HepG2 (cell line): ENCODE data around the gene MBOAT7. TPM values are rescaled to one million over a fixed set of nuclear protein-coding genes. Genes with fewer than 3 reads are reported as not detected.

Experiments
- BRCA1 ChIP-seq: sonication (generic); formaldehyde crosslinking; IDR thresholded peaks from 2 replicates; pipeline ENCODE4 v1.4.0; 2020; ENCODE audit warnings: missing genetic modification reagents
- GABPA ChIP-seq, 2 experiments: IDR thresholded peaks; 2 replicates each; pipeline ENCODE4 v1.6.1; 2011 to 2016; ENCODE audit warnings: low read depth in 2 of 2, low read length in 1 of 2, missing biosample characterization in 1 of 2, missing genetic modification characterization in 1 of 2
- HIC2 ChIP-seq: sonication (generic); formaldehyde crosslinking; IDR thresholded peaks from 2 replicates; pipeline ENCODE4 v1.9.0; 2022; ENCODE audit warnings: low read depth, missing genetic modification reagents
- HMGA1 ChIP-seq: sonication (generic); formaldehyde crosslinking; conservative IDR thresholded peaks from 2 replicates; pipeline ENCODE4 v1.4.0; 2020; ENCODE audit warnings: missing genetic modification reagents
- MTF1 ChIP-seq: sonication (generic); formaldehyde crosslinking; IDR thresholded peaks from 2 replicates; pipeline ENCODE4 v1.5.0; 2020; ENCODE audit warnings: missing genetic modification reagents
- NFKBIZ ChIP-seq: IDR thresholded peaks from 2 replicates; pipeline ENCODE4 v1.6.1; 2018; ENCODE audit warnings: missing genetic modification reagents, missing compliant biosample characterization
- NR2F1 ChIP-seq, 2 experiments: fragments of 450-650 bp in 1 of 2; formaldehyde crosslinking in 1 of 2; IDR thresholded peaks; 2 replicates each; pipeline versions ENCODE4 v1.5.0 to v1.6.1; 2016 to 2020; ENCODE audit warnings: mild to moderate bottlenecking in 1 of 2, missing compliant biosample characterization in 1 of 2, missing genetic modification reagents in 1 of 2, moderate library complexity in 1 of 2
- POLR2A ChIP-seq, 2 experiments: IDR thresholded peaks; 2 replicates each; pipeline ENCODE4 v1.6.1; 2011; ENCODE audit warnings: low read depth in 2 of 2, low read length in 2 of 2, mild to moderate bottlenecking in 1 of 2, moderate library complexity in 1 of 2; ENCODE audit not compliant: insufficient read depth in 1 of 2
- REPIN1 ChIP-seq: sonication (generic); formaldehyde crosslinking; IDR thresholded peaks from 2 replicates; pipeline ENCODE4 v1.8.0; 2022; ENCODE audit warnings: missing genetic modification reagents, low read depth, mild to moderate bottlenecking, borderline replicate concordance
- SP2 ChIP-seq: sonication (generic); formaldehyde crosslinking; IDR thresholded peaks from 2 replicates; pipeline ENCODE4 v1.5.1; 2020; ENCODE audit warnings: mild to moderate bottlenecking, missing genetic modification reagents
- TAF15 ChIP-seq: fragments of 200-400 bp; formaldehyde crosslinking; IDR thresholded peaks from one replicate; pipeline ENCODE4 v1.6.1; 2018; ENCODE audit warnings: mild to moderate bottlenecking, low read depth, low read length; ENCODE audit not compliant: poor library complexity, severe bottlenecking
- TFE3 ChIP-seq: IDR thresholded peaks from 2 replicates; pipeline ENCODE4 v1.6.1; 2016
- ZHX2 ChIP-seq, 2 experiments: sonication (generic) in 1 of 2; formaldehyde crosslinking in 1 of 2; IDR thresholded peaks; 2 replicates each; pipeline versions ENCODE4 v1.6.1 to v1.9.0; 2014 to 2022; ENCODE audit warnings: antibody characterized with exemption in 1 of 2, borderline replicate concordance in 1 of 2, inconsistent platforms in 1 of 2, low read depth in 1 of 2, missing genetic modification reagents in 1 of 2
- ZNF749 ChIP-seq: sonication (generic); formaldehyde crosslinking; IDR thresholded peaks from 2 replicates; pipeline ENCODE4 v1.8.0; 2022; ENCODE audit warnings: mild to moderate bottlenecking, missing genetic modification reagents, moderate library complexity, borderline replicate concordance
- ZNF841 ChIP-seq: sonication (generic); formaldehyde crosslinking; IDR thresholded peaks from 2 replicates; pipeline ENCODE4 v1.8.1; 2023; ENCODE audit warnings: missing genetic modification reagents, borderline replicate concordance
- polyA plus RNA-seq, 8 experiments: library from polyadenylated mRNA; depleted of rRNA in 3 of 8; stranded (reverse) in 7 of 8; unstranded in 1 of 8; fragments of >200 nt; fragmentation: Illumina TruSeq in 4 of 8; extraction: Trizol in 4 of 8; gene quantifications; 2 replicates each; pipeline versions ENCODE4 v1.2.1 to v1.2.3, GENCODE V29; 2011 to 2016; ENCODE audit warnings: low read depth in 4 of 8, missing spikeins in 1 of 8, mixed read lengths in 1 of 8; ENCODE audit not compliant: insufficient read depth in 1 of 8
- total RNA-seq, 5 experiments: library from RNA; depleted of rRNA; stranded (reverse); fragments of >200 nt; fragmentation: Illumina TruSeq; extraction: Trizol; gene quantifications; 2 replicates each; pipeline ENCODE4 v1.2.3, GENCODE V29; 2016; ENCODE audit warnings: low read depth in 1 of 5

Gene MBOAT7
- total and polyA plus RNA-seq, 2 of the 13 experiments (the other 11 are each of a cell fraction or from before 2014, with no cell fraction given), result 22.2 to 25.5 TPM

- no peak for TF ChIP-seq NR2F1 (CRISPR knock-in tag; IDR thresholded peaks at IDR 0.05)
- TF ChIP-seq TFE3 (CRISPR knock-in tag), result no peak
- no peak for TF ChIP-seq ZHX2 (IDR thresholded peaks at IDR 0.05; ENCODE audit: low read depth)
- no peak for TF ChIP-seq ZHX2 (CRISPR knock-in tag; IDR thresholded peaks at IDR 0.05; ENCODE audit: borderline replicate concordance)
- no peak for TF ChIP-seq POLR2A (IDR thresholded peaks at IDR 0.05; ENCODE audit: insufficient read depth in 1 of 2, low read depth in 2 of 2, low read length in 2 of 2)
- TF ChIP-seq ZNF749 (CRISPR knock-in tag), result no peak
- no peak for TF ChIP-seq SP2 (CRISPR knock-in tag)
- TF ChIP-seq MTF1, result no peak
- TF ChIP-seq HMGA1 (CRISPR knock-in tag), result no peak
- no peak for TF ChIP-seq HIC2 (CRISPR knock-in tag)
- no peak for TF ChIP-seq ZNF841
- TF ChIP-seq TAF15, result peak; percentile 70
- no peak for TF ChIP-seq BRCA1 (CRISPR knock-in tag)
- TF ChIP-seq GABPA (IDR thresholded peaks at IDR 0.05; ENCODE audit: low read depth, low read length), result no peak
- no peak for TF ChIP-seq GABPA (CRISPR knock-in tag; IDR thresholded peaks at IDR 0.05; ENCODE audit: low read depth)
- no peak for TF ChIP-seq REPIN1 (CRISPR knock-in tag)
- no peak for TF ChIP-seq NFKBIZ (CRISPR knock-in tag)
Observed at GRCh38 chr19:54155694-54156093, 33.7 kb downstream of the MBOAT7 start (continued).
